Mucosa of stomach (tissue), 1 donor: ENCODE measurements around the gene RBBP7.

Experiments used
- H3K27me3 ChIP-seq: one replicate; pipeline ENCODE4 v1.7.0; 2013; ENCODE audit warnings: mild to moderate bottlenecking, low read length; ENCODE audit not compliant: control insufficient read depth, insufficient read depth
- H3K36me3 ChIP-seq: one replicate; pipeline ENCODE4 v1.7.0; 2013; ENCODE audit warnings: low read length; ENCODE audit not compliant: control insufficient read depth, insufficient read depth
- H3K4me1 ChIP-seq: one replicate; pipeline ENCODE4 v1.7.0; 2013; ENCODE audit warnings: mild to moderate bottlenecking, low read length; ENCODE audit not compliant: control insufficient read depth, insufficient read depth
- H3K4me3 ChIP-seq: one replicate; pipeline ENCODE4 v1.7.0; 2013; ENCODE audit warnings: low read length
- H3K9ac ChIP-seq: one replicate; pipeline ENCODE4 v1.7.0; 2013; ENCODE audit warnings: mild to moderate bottlenecking, low read length, moderate library complexity
- H3K9me3 ChIP-seq: one replicate; pipeline ENCODE4 v1.7.0; 2013; ENCODE audit warnings: mild to moderate bottlenecking, low read length, moderate library complexity; ENCODE audit not compliant: control insufficient read depth
- donor health status: Pancreatic carcinoma.

Gene RBBP7

GRCh38 chrX:16870095-16870861 is at the start of gene RBBP7:
TSS of gene RBBP7 (minus strand) at chrX:16870362. CDS start at chrX:16870053, 309 bp downstream.
- Histone ChIP-seq H3K9ac (peak within 1 kb of the TSS; percentile 75), H3K9me3 (no peaks in the 10 kb centered on the region), H3K36me3 (no peaks in the 10 kb centered on the region), H3K27me3 (no peaks in the 10 kb centered on the region), H3K4me3 (peak within 1 kb of the TSS; percentile 36), H3K4me1 (no peaks in the 10 kb centered on the region)

- Histone ChIP-seq H3K4me1 (no peaks in the 10 kb centered on the region), H3K9ac (no peak overlapping the region), H3K36me3 (no peaks in the 10 kb centered on the region), H3K4me3 (no peak overlapping the region), H3K27me3 (no peaks in the 10 kb centered on the region), H3K9me3 (no peaks in the 10 kb centered on the region)
Measured at GRCh38 chrX:16918979-16919378, 48.8 kb upstream of the RBBP7 start.

- no peaks in the 10 kb centered on the region for H3K4me1 ChIP-seq
- H3K9ac ChIP-seq = no peak overlapping the region
- H3K9me3 ChIP-seq = no peaks in the 10 kb centered on the region
- no peaks in the 10 kb centered on the region for H3K36me3 ChIP-seq
- no peaks in the 10 kb centered on the region for H3K27me3 ChIP-seq
- no peak overlapping the region for H3K4me3 ChIP-seq
Measured at GRCh38 chrX:16917120-16917519, 47.0 kb upstream of the RBBP7 start.

GRCh38 chrX:16916561-16916960 is 46.4 kb upstream of the RBBP7 start:
- no peaks in the 10 kb centered on the region for H3K4me1 ChIP-seq
- H3K36me3 ChIP-seq = no peaks in the 10 kb centered on the region
- no peaks in the 10 kb centered on the region for H3K27me3 ChIP-seq
- H3K9me3 ChIP-seq = no peaks in the 10 kb centered on the region
- no peak overlapping the region for H3K4me3 ChIP-seq
- H3K9ac ChIP-seq = no peak overlapping the region

- no peaks in the 10 kb centered on the region for H3K9me3 ChIP-seq
- H3K4me1 ChIP-seq = no peaks in the 10 kb centered on the region
- H3K9ac ChIP-seq = no peak overlapping the region
- no peaks in the 10 kb centered on the region for H3K27me3 ChIP-seq
- H3K36me3 ChIP-seq = no peaks in the 10 kb centered on the region
- no peak overlapping the region for H3K4me3 ChIP-seq
Measured at GRCh38 chrX:16914058-16914457, 43.9 kb upstream of the RBBP7 start.

- Histone ChIP-seq H3K9ac (no peak overlapping the region), H3K36me3 (no peaks in the 10 kb centered on the region), H3K4me3 (no peak overlapping the region), H3K4me1 (no peaks in the 10 kb centered on the region), H3K27me3 (no peaks in the 10 kb centered on the region), H3K9me3 (no peaks in the 10 kb centered on the region)
Measured at GRCh38 chrX:16910376-16910775, 40.2 kb upstream of the RBBP7 start.

- no peaks in the 10 kb centered on the region for H3K27me3 ChIP-seq
- H3K9ac ChIP-seq = no peak overlapping the region
- no peak overlapping the region for H3K4me3 ChIP-seq
- no peaks in the 10 kb centered on the region for H3K4me1 ChIP-seq
- H3K9me3 ChIP-seq = no peaks in the 10 kb centered on the region
- H3K36me3 ChIP-seq = no peaks in the 10 kb centered on the region
Measured at GRCh38 chrX:16903274-16904022, 33.3 kb upstream of the RBBP7 start.

- H3K4me3 ChIP-seq = no peak overlapping the region
- H3K27me3 ChIP-seq = no peaks in the 10 kb centered on the region
- no peak overlapping the region for H3K9ac ChIP-seq
- H3K4me1 ChIP-seq = no peaks in the 10 kb centered on the region
- H3K36me3 ChIP-seq = no peaks in the 10 kb centered on the region
- no peaks in the 10 kb centered on the region for H3K9me3 ChIP-seq
Measured at GRCh38 chrX:16897445-16897844, 27.3 kb upstream of the RBBP7 start.

GRCh38 chrX:16892504-16893362 is 22.6 kb upstream of the RBBP7 start:
- H3K9ac ChIP-seq = no peak overlapping the region
- H3K4me3 ChIP-seq = no peak overlapping the region
- H3K36me3 ChIP-seq = no peaks in the 10 kb centered on the region
- H3K4me1 ChIP-seq = no peaks in the 10 kb centered on the region
- H3K27me3 ChIP-seq = no peaks in the 10 kb centered on the region
- H3K9me3 ChIP-seq = no peaks in the 10 kb centered on the region

- Histone ChIP-seq H3K36me3 (no peaks in the 10 kb centered on the region), H3K9ac (no peak overlapping the region), H3K9me3 (no peaks in the 10 kb centered on the region), H3K27me3 (no peaks in the 10 kb centered on the region), H3K4me3 (no peak overlapping the region), H3K4me1 (no peaks in the 10 kb centered on the region)
Measured at GRCh38 chrX:16885628-16886027, 15.5 kb upstream of the RBBP7 start.

- no peaks in the 10 kb centered on the region for H3K4me1 ChIP-seq
- H3K9me3 ChIP-seq = no peaks in the 10 kb centered on the region
- no peaks in the 10 kb centered on the region for H3K27me3 ChIP-seq
- no peak overlapping the region for H3K4me3 ChIP-seq
- H3K36me3 ChIP-seq = no peaks in the 10 kb centered on the region
- peak overlapping the region; percentile 75 for H3K9ac ChIP-seq
Measured at GRCh38 chrX:16883487-16883804, 13.3 kb upstream of the RBBP7 start.
